Activated CD4-positive, alpha-beta T cell treated with anti-CD3 and anti-CD28 coated beads for 36 hours (primary cell): ENCODE results near the gene USP10. TPM values are rescaled to one million over a fixed set of nuclear protein-coding genes. Genes with fewer than 3 reads are reported as not detected.

Experiments used
- ATAC-seq: fragments of 200-7000 bp; cut with Tn5 transposase; one replicate; pipeline ENCODE4 v1.10.0; 2021; ENCODE audit warnings: mild to moderate bottlenecking, moderate library complexity
- CTCF ChIA-PET: fragments of 350-600 bp; sonication (Branson Sonifier 250); formaldehyde crosslinking; loops from one replicate; lab custom pipeline; 2021; ENCODE audit warnings: antibody characterized with exemption; lab: Charles Lee
- POLR2A ChIA-PET: fragments of 350-600 bp; sonication (Branson Sonifier 250); formaldehyde crosslinking; loops from one replicate; lab custom pipeline; 2021; ENCODE audit warnings: antibody characterized with exemption, inconsistent platforms; lab: Charles Lee
- DNase-seq: peaks from one replicate; pipeline ENCODE4 v3.0.0-alpha.2; 2020
- H3K27ac Mint-ChIP-seq: one replicate; pipeline ENCODE4 v1.8.0; 2021; ENCODE audit warnings: mixed read lengths
- H3K27me3 Mint-ChIP-seq: one replicate; pipeline ENCODE4 v1.8.0; 2021; ENCODE audit warnings: mixed read lengths
- H3K36me3 Mint-ChIP-seq: one replicate; pipeline ENCODE4 v1.8.0; 2021; ENCODE audit warnings: low read depth, mixed read lengths
- H3K4me1 Mint-ChIP-seq: one replicate; pipeline ENCODE4 v1.8.0; 2021; ENCODE audit warnings: mixed read lengths
- H3K4me3 Mint-ChIP-seq: one replicate; pipeline ENCODE4 v1.8.0; 2021; ENCODE audit warnings: mild to moderate bottlenecking, moderate library complexity, mixed read lengths
- H3K9me3 Mint-ChIP-seq: one replicate; pipeline ENCODE4 v1.8.0; 2021; ENCODE audit warnings: low read depth, mixed read lengths
- intact Hi-C, 2 experiments: fragments of 100-400 bp; cut with DNase I in 1 of 2; cut with micrococcal nuclease in 1 of 2; formaldehyde crosslinking; loops; one replicate each; pipeline versions ENCODE4 v1.14.2 to v1.15.1; 2022 to 2024; cut with DNase I, micrococcal nuclease
- total RNA-seq, 2 experiments: library from RNA; stranded (reverse); gene quantifications; one replicate each; pipeline ENCODE4 v1.2.3, GENCODE V29; 2021

The USP10 gene
- total RNA-seq, 2 experiments from 2014 or later = 117 to 133 TPM

DNA sequence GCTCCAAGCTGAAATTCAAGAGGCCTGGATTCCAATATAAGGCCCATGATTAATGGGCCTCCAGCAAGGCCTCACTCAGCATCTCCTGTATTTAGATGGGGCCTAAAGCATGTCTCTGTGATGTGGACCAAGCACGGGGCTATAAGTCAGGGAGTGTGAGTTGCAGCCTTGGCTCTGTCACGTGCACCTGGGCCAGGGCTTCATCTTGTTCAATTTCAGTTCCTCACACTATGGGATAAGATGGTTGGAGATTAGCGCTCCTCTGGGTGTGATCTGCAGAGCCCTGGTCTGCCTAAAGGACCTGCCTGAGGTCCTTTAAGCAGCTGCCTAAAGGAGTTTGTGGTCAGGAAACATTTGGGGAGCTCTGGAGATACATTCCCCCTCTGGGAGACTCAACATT, 26.2 kb upstream of the USP10 start:
- Mint-ChIP-seq H3K27me3 (peaks cover 3% of the 10 kb centered on the region), H3K9me3 (no peaks in the 10 kb centered on the region), H3K27ac (no peak overlapping the region), H3K4me3 (no peak overlapping the region), H3K4me1 (peaks cover 7% of the 10 kb centered on the region), H3K36me3 (no peaks in the 10 kb centered on the region)
- no peak for ATAC-seq
- DNase-seq = no peak
- ChIA-PET POLR2A (no interaction called here), CTCF (interaction anchor here (0.6 to 5.8 kb wide), 14 partner anchors 10 to 279 kb away, joined by 3 to 80 read pairs (median 6); no protein-coding TSS in a partner anchor)
- intact Hi-C loops = loop anchor here in 1 of 2 experiments (5.0 kb wide), 1 partner anchor 299 kb away; no protein-coding TSS in a partner anchor

DNA sequence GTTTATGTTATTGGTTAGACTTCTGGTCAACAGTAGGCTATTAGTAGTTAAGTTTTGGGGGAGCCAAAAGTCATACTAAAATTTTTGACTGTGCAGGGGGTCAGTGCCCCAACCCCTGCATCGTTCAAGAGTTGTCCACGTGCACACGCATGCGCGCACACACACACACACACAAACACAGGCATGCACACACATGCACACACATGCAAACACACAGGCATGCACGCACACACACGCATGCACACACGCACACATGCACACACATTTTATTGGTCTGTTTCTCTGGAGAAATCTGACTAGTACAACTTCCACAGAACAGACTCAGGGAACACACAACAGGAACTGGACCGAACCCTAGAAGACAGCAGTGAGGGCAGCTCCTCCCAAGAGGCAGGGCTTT, 24.4 kb upstream of the USP10 start:
- POLR2A ChIA-PET = no interaction called here
- DNase-seq (no peak), ATAC-seq (no peak)
- Mint-ChIP-seq H3K36me3 (no peaks in the 10 kb centered on the region), H3K9me3 (no peaks in the 10 kb centered on the region), H3K4me1 (peaks cover 7% of the 10 kb centered on the region), H3K27me3 (peaks cover 3% of the 10 kb centered on the region), H3K4me3 (no peak overlapping the region), H3K27ac (no peak overlapping the region)
- CTCF ChIA-PET = no interaction called here
- intact Hi-C loops = no loop called here

DNA sequence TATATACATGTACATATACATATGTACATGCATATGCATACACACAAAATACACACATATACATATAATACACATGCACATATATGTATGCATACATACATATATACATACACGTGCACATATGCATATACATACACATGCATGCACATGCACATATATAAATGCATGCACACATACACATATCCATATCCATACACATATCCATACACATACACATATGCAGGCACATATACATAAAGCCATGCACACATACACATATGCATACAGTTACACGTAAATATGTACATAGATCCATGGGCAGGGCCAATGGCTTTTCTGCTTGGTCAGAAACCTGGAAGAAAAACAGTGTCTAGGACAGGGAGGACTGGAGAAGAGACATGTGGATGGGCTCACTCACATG, 23.9 kb upstream of the USP10 start:
- Mint-ChIP-seq H3K9me3 (no peaks in the 10 kb centered on the region), H3K27me3 (peaks cover 3% of the 10 kb centered on the region), H3K4me1 (peaks cover 7% of the 10 kb centered on the region), H3K36me3 (no peaks in the 10 kb centered on the region), H3K4me3 (no peak overlapping the region), H3K27ac (no peak overlapping the region)
- ATAC-seq (no peak), DNase-seq (no peak)
- CTCF ChIA-PET = no interaction called here
- intact Hi-C loops = no loop called here
- POLR2A ChIA-PET = no interaction called here

DNA sequence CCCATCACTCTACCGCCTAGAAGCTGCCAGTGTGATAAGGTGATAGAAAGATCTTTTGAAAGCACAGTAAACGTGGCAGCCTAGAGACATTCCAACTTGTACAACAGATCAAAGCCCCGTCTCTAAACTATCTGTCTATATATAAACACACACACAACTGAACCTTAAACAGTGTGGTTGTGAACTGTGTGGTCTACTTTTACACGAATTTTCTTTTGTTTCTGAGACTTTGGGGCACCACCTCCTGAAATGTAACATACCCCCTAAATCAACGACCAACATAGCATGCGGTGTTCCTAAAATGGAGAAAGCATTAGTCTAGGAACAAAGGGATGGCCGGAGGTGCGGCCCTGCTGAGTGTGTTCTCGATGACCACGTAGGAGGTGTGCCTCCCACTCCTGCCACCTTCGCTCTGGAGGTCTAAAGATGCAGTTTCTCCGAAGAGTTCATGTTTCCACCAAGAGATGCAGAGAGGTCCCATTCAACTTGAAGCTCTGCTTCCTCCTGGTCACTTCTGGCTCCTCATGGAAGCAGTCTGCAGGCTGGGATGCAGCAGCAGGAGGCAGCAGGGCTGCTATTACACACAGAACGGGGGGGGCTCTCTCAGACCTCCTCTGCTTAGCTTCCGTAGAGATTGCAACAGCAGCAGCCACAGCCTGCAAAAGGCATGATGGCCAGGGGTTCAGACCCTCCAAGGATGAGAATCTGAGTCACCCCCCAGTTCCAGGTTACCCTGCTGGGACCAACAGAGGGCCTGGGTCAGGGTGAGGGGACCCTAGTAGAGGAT, 22.6 kb upstream of the USP10 start:
- Mint-ChIP-seq H3K36me3 (no peaks in the 10 kb centered on the region), H3K4me3 (no peak overlapping the region), H3K4me1 (peaks cover 3% of the 10 kb centered on the region), H3K27me3 (no peaks in the 10 kb centered on the region), H3K27ac (no peak overlapping the region), H3K9me3 (no peaks in the 10 kb centered on the region)
- intact Hi-C loops = no loop called here
- POLR2A ChIA-PET = no interaction called here
- no peak for DNase-seq
- ATAC-seq = no peak
- CTCF ChIA-PET = interaction anchor here (0.9 kb wide), 1 partner anchor 13 kb away, joined by 4 read pairs; no protein-coding TSS in a partner anchor

DNA sequence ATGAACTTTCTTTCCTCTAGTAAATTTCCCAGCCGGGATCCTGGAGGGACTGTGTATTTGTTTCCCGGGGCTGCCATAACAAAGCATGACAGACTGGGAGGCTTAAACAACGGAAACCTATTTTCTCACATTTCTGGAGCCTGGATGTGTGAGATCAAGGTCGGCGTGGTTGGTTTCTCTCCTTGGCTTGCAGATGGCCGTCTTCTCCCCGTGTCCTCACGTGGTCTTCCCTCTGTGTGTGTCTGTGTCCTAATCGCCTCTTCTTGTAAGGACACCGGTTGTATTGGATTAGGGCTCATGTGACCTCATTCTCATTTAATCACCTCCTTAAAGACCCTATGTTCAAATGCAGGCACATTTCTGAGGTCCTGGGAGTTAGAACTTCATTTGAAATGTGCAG, 22.0 kb upstream of the USP10 start:
- DNase-seq (no peak), ATAC-seq (no peak)
- intact Hi-C loops = no loop called here
- Mint-ChIP-seq H3K36me3 (no peaks in the 10 kb centered on the region), H3K4me3 (no peak overlapping the region), H3K9me3 (no peaks in the 10 kb centered on the region), H3K27ac (no peak overlapping the region), H3K27me3 (no peaks in the 10 kb centered on the region), H3K4me1 (no peaks in the 10 kb centered on the region)
- POLR2A ChIA-PET = no interaction called here
- CTCF ChIA-PET = interaction anchor here (0.9 kb wide), 1 partner anchor 12 kb away, joined by 4 read pairs; no protein-coding TSS in a partner anchor

DNA sequence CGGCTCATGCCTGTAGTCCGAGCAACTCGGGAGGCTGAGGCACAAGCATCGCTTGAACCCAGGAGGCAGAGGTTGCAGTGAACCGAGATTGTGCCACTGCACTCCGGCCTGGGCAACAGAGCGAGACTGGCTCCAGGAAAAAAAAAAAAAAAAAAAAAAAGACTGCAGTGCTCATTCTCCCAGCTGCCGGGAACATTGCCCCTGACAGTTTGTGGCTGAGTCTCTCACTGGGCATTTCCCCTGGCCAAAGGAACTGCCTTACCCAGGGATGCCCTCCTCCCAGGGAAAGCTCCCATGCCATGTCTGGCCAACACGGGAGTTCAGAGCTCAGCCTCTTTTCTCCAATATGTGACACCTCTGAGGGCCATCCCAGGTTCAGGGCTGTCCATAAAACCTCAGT, 21.3 kb upstream of the USP10 start:
- no peaks in the 10 kb centered on the region for H3K27me3 Mint-ChIP-seq
- ChIA-PET POLR2A (no interaction called here), CTCF (no interaction called here)
- H3K9me3 Mint-ChIP-seq = no peaks in the 10 kb centered on the region
- DNase-seq (no peak), ATAC-seq (no peak)
- intact Hi-C loops = no loop called here
- H3K4me3 Mint-ChIP-seq = no peak overlapping the region
- no peaks in the 10 kb centered on the region for H3K4me1 Mint-ChIP-seq
- no peaks in the 10 kb centered on the region for H3K36me3 Mint-ChIP-seq
- H3K27ac Mint-ChIP-seq = no peak overlapping the region

DNA sequence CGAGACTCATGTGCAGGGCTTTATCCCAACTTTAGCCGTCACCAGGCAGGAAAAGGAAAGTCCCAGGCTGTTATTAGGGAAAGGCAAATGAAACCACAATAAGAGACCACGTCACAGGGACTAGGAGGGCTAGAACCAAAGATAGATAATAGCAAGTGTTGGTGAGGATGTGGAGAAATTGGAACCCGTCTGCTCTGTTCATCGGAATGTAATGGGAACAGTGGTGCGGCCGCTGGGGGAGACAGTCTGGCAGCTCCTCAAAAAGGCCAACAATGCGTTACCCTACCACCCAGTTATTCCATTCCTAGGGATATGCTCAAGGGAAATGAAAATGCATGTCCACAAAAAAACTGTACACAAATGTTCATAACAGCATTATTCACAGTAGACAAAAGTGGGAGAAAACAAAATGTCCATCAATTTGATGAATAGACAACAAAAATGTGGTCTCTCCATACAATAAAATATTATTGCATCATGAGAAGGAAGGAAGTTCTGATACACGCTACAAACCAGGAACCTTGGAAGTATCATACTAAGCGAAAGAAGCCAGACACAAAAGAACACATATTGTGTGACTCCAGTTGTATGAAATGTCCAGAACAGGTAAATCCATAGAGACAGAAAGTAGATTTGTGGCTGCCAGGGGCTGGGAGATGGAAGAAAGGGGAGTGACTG, 19.5 kb upstream of the USP10 start:
- no peaks in the 10 kb centered on the region for H3K9me3 Mint-ChIP-seq
- no peak overlapping the region for H3K27ac Mint-ChIP-seq
- ChIA-PET CTCF (interaction anchor here (0.6 to 1.2 kb wide), 2 partner anchors 21 to 578 kb away, joined by 3 read pairs; no protein-coding TSS in a partner anchor), POLR2A (no interaction called here)
- intact Hi-C loops = no loop called here
- H3K4me1 Mint-ChIP-seq = no peaks in the 10 kb centered on the region
- H3K27me3 Mint-ChIP-seq = no peaks in the 10 kb centered on the region
- ATAC-seq (no peak), DNase-seq (no peak)
- H3K4me3 Mint-ChIP-seq = no peak overlapping the region
- H3K36me3 Mint-ChIP-seq = no peaks in the 10 kb centered on the region

DNA sequence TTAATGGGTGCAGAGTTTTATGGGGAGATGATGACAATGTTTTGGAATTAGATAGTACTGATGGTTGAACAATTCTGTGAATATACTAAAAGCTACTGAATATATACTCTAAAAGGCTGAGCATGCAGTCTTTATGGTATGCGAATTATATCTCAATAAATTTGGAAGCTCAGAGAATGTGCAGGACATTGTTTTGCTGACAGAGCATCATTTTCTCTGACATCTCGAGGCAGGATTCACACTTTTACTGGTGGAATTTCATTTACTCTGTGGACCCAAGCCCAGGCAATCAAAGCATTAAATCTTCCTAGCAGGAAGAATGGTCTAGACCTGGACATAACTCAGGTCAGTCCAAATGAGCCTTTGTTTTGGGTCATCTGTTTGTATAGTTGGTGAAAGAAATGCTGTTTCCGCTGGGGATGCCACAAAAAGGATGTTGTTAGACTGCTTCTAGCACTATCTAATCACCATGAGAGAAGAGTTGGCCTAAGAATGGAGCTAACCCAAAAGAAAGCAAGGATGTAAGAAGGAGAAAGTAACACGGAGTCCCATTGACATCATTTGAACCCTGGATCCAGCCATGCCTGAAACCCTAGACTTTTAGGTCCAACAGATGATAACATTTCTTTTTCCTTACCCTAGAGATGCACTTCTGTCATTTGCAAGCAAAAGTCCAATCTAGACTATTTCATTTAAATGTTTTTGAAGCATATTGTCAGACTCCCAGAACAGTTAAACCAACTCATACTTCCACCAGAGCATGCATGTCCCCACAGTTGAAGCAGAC, 18.8 kb upstream of the USP10 start:
- ChIA-PET POLR2A (no interaction called here), CTCF (interaction anchor here (1.1 to 1.7 kb wide), 2 partner anchors 9 to 20 kb away, joined by 3 to 9 read pairs; no protein-coding TSS in a partner anchor)
- H3K9me3 Mint-ChIP-seq = no peaks in the 10 kb centered on the region
- ATAC-seq (no peak), DNase-seq (no peak)
- intact Hi-C loops = no loop called here
- no peak overlapping the region for H3K4me3 Mint-ChIP-seq
- H3K4me1 Mint-ChIP-seq = no peaks in the 10 kb centered on the region
- no peak overlapping the region for H3K27ac Mint-ChIP-seq
- no peaks in the 10 kb centered on the region for H3K27me3 Mint-ChIP-seq
- H3K36me3 Mint-ChIP-seq = no peaks in the 10 kb centered on the region

DNA sequence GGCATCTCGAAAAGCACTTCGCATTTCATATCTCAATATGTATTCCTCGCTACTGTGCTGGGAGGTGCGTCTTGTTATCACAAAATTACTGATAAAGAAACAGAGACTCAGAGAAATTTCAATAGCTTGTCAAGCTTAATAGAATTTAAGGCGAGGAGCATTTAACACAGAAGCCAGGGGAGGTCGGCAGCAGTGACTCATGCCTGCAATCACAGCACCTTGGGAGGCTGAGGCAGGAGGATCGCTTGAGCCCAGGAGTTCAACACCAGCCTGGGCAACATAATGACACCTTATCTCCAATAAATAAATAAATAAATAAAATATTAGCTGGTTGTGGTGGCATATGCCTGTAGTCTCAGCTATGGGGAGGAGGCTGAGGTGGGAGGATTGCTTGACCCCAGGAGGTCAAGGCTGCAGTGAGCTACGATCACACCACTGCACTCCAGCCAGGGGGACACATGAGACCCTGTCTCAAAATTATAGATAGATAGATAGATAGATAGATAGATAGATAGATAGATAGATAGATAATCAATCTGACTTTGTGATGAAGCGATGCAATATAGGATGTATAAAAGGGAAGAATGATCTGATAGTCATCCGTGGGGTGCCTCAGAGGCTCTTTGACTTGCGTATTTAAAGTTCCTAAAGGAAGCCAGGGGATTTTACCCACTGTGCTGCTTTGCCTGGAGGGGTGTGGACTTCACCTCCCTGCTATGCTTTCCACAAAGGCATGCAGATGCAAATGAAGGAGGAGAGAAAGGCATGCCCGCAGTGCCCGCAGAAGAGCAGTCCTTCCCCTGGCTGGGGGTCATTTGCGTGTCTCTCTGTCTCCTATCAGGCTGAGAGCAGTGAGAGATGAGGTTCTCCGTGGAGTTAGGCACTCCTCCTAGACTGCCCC, 15.9 kb upstream of the USP10 start:
- no peak overlapping the region for H3K4me3 Mint-ChIP-seq
- intact Hi-C loops = no loop called here
- ChIA-PET CTCF (interaction anchor here (1.2 to 1.7 kb wide), 2 partner anchors 12 to 45 kb away, joined by 5 to 9 read pairs; no protein-coding TSS in a partner anchor), POLR2A (no interaction called here)
- DNase-seq (no peak), ATAC-seq (no peak)
- no peaks in the 10 kb centered on the region for H3K36me3 Mint-ChIP-seq
- peaks cover under 1% of the 10 kb centered on the region for H3K27me3 Mint-ChIP-seq
- H3K9me3 Mint-ChIP-seq = no peaks in the 10 kb centered on the region
- H3K27ac Mint-ChIP-seq = no peak overlapping the region
- peaks cover 4% of the 10 kb centered on the region for H3K4me1 Mint-ChIP-seq

DNA sequence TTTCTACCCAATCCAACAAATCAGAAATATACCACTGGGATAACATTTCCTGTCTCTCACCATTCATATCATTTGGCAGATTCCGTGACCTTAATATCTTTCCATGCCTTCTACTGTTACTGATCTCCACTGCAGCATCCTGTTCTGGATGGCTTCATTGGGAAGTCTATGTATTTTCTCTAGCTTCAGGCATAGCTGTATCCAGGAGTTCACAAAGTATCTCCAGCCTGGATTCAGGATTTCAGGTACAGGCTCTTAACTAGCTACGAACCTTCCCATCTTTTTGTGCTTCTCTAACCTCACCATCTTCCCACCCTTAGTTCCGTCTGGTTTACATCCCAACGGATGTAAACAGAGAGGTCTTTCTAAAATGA, 15.2 kb upstream of the USP10 start:
- no peaks in the 10 kb centered on the region for H3K9me3 Mint-ChIP-seq
- no peak for ATAC-seq
- H3K27ac Mint-ChIP-seq = no peak overlapping the region
- H3K36me3 Mint-ChIP-seq = no peaks in the 10 kb centered on the region
- intact Hi-C loops = no loop called here
- no peak overlapping the region for H3K4me3 Mint-ChIP-seq
- peaks cover 4% of the 10 kb centered on the region for H3K4me1 Mint-ChIP-seq
- DNase-seq = no peak
- POLR2A ChIA-PET = interaction anchor here (1.1 kb wide), 1 partner anchor 17 kb away, joined by 4 read pairs; no protein-coding TSS in a partner anchor
- CTCF ChIA-PET = interaction anchor here (0.9 to 1.7 kb wide), 5 partner anchors 9 to 268 kb away, joined by 3 to 9 read pairs (median 4); no protein-coding TSS in a partner anchor
- H3K27me3 Mint-ChIP-seq = peaks cover 3% of the 10 kb centered on the region
